ENCODE data around the gene HLA-C.

DNA sequence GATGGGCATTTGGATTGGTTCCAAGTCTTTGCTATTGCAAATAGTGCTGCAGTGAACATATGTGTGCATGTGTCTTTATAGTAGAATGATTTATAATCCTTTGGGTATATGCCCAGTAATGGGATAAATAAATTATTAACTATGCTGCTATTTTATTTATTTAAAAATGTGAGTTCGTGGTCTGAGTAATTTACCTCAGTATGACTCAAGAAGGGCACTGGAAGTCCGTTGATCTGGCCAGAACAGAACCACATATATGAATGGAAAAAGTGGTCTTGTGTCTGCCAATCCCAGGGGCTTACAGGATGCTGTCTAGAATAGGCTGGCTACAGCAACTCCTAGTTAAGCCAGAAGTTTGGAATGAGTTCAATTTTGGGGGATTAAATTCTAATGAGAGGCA, 27.6 kb upstream of the HLA-C start:
- no peak for TF ChIP-seq CTCF (IDR thresholded peaks at IDR 0.05; ENCODE audit: insufficient read depth, low read depth, low read length)
- TF ChIP-seq EZH2 (IDR thresholded peaks at IDR 0.05; ENCODE audit: insufficient read depth, low read length): no peak
